ENCODE measurements around the gene AUTS2.

DNA sequence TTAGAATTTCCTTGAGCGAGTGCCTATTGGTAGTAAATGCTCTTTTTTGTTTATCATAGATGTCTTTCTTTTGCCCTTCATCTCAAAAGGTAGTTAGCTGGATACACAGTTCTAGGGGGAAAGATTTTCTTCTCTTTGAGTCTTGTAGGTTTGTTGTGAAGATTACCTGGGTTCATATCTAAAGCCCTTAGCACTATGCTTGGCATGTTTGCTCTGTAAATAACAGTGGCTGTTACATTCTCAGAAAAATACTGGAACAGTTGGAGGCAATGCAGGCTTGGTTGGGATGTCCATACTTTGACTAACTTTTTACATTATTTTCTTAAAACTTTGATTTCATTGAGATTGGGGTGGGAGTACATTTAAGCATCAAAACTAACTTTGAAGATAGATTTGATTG, 144.0 kb downstream of the AUTS2 start:
- TF ChIP-seq, protein P1, sequence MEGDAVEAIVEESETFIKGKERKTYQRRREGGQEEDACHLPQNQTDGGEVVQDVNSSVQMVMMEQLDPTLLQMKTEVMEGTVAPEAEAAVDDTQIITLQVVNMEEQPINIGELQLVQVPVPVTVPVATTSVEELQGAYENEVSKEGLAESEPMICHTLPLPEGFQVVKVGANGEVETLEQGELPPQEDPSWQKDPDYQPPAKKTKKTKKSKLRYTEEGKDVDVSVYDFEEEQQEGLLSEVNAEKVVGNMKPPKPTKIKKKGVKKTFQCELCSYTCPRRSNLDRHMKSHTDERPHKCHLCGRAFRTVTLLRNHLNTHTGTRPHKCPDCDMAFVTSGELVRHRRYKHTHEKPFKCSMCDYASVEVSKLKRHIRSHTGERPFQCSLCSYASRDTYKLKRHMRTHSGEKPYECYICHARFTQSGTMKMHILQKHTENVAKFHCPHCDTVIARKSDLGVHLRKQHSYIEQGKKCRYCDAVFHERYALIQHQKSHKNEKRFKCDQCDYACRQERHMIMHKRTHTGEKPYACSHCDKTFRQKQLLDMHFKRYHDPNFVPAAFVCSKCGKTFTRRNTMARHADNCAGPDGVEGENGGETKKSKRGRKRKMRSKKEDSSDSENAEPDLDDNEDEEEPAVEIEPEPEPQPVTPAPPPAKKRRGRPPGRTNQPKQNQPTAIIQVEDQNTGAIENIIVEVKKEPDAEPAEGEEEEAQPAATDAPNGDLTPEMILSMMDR (conservative IDR thresholded peaks at IDR 0.05; ENCODE audit: low read depth, low read length): no peak
- TF ChIP-seq EZH2 (IDR thresholded peaks at IDR 0.05; ENCODE audit: borderline replicate concordance, low read depth, low read length, poor library complexity, severe bottlenecking): no peak

Measured in A673 (cell line).